HG03521 (cell line): ENCODE data around the gene PGBD2.
A peak's percentile ranks its signal among the peaks of the same experiment; 100 is the strongest.
"Not testable (repeated sequence)": the region's sequence is repeated elsewhere in the genome, so short reads cannot be mapped to it uniquely, and the experiment has no call there.

Source experiments
- ATAC-seq: cut with Tn5 transposase; IDR thresholded peaks from one replicate; pipeline ENCODE4 v1.9.1; 2021; ENCODE audit warnings: mild to moderate bottlenecking, moderate library complexity; ENCODE audit not compliant: unreplicated experiment

PGBD2 gene

GRCh38 chr1:248906009-248906752, at the start of gene PGBD2:
Gene PGBD2 (plus strand): TSS chr1:248906235. CDS start chr1:248913863, 7,628 bp downstream.
- ATAC-seq: peak; percentile 90

GRCh38 chr1:248857201-248857600, 48.8 kb upstream of the PGBD2 start:
- ATAC-seq: no peak

GRCh38 chr1:248857749-248858095, 48.3 kb upstream of the PGBD2 start:
- no peak for ATAC-seq

GRCh38 chr1:248858096-248858890, 47.7 kb upstream of the PGBD2 start:
- ATAC-seq: peak; percentile 36

- peak; percentile 84 for ATAC-seq
Observed at GRCh38 chr1:248858891-248859889, 46.8 kb upstream of the PGBD2 start, which contains the start of gene ZNF692. Gene ZNF692 (minus strand): TSS chr1:248859085. CDS start chr1:248858309, 776 bp downstream.

- no peak for ATAC-seq
Observed at GRCh38 chr1:248860007-248860406, 46.0 kb upstream of the PGBD2 start.

GRCh38 chr1:248861616-248862015, 44.4 kb upstream of the PGBD2 start:
- ATAC-seq: no peak

GRCh38 chr1:248862695-248862997, 43.4 kb upstream of the PGBD2 start:
- ATAC-seq: peak; percentile 1

- peak; percentile 47 for ATAC-seq
Observed at GRCh38 chr1:248862998-248863881, 42.8 kb upstream of the PGBD2 start.

- ATAC-seq: no peak
Observed at GRCh38 chr1:248871837-248872401, 34.1 kb upstream of the PGBD2 start.

GRCh38 chr1:248872752-248873408, 33.2 kb upstream of the PGBD2 start:
- ATAC-seq: peak; percentile 30

GRCh38 chr1:248873409-248873992, 32.5 kb upstream of the PGBD2 start:
- ATAC-seq: peak; percentile 77

- peak; percentile 55 for ATAC-seq
Observed at GRCh38 chr1:248873993-248874533, 32.0 kb upstream of the PGBD2 start.

GRCh38 chr1:248881261-248881660, 24.8 kb upstream of the PGBD2 start:
- ATAC-seq: no peak

- ATAC-seq: not testable (repeated sequence)
Observed at GRCh38 chr1:248882427-248882826, 23.6 kb upstream of the PGBD2 start.

GRCh38 chr1:248884632-248885295, 21.3 kb upstream of the PGBD2 start:
- no peak for ATAC-seq

- ATAC-seq: no peak
Observed at GRCh38 chr1:248885646-248886045, 20.4 kb upstream of the PGBD2 start.
